ENCODE measurements around the gene JAG2. TPM values are rescaled to one million over a fixed set of nuclear protein-coding genes. Genes with fewer than 3 reads are reported as not detected.

Gene JAG2
- total RNA-seq, 1 donor from 2014 or later = 26.1 TPM

- intact Hi-C loops (cut with micrococcal nuclease) = no loop called here
- no peak for DNase-seq
Observed at GRCh38 chr14:105144026-105144665, 24.4 kb downstream of the JAG2 start.

GRCh38 chr14:105143451-105144025, 25.0 kb downstream of the JAG2 start:
- no peaks in the 10 kb centered on the region for H3K27me3 ChIP-seq (ENCODE audit: low read depth)
- no peak overlapping the region for H3K4me3 ChIP-seq
- intact Hi-C loops (cut with micrococcal nuclease) = no loop called here
- DNase-seq = no peak
- no peak for TF ChIP-seq CTCF (IDR thresholded peaks at IDR 0.05; ENCODE audit: borderline replicate concordance)
- no peak overlapping the region for H3K27ac ChIP-seq (replicated peaks)
- H3K4me1 ChIP-seq = no peaks in the 10 kb centered on the region
- H3K9me3 ChIP-seq (replicated peaks) = peaks cover 26% of the 10 kb centered on the region
- peaks cover 78% of the 10 kb centered on the region for H3K36me3 ChIP-seq

More at GRCh38 chr14:105144026-105144665, 24.4 kb downstream of the JAG2 start:
- no peak for TF ChIP-seq CTCF (IDR thresholded peaks at IDR 0.05; ENCODE audit: borderline replicate concordance)
- H3K4me1 ChIP-seq = no peaks in the 10 kb centered on the region
- H3K9me3 ChIP-seq (replicated peaks) = peaks cover 23% of the 10 kb centered on the region
- H3K4me3 ChIP-seq = no peak overlapping the region
- no peak overlapping the region for H3K27ac ChIP-seq (replicated peaks)
- H3K36me3 ChIP-seq = peaks cover 84% of the 10 kb centered on the region
- no peaks in the 10 kb centered on the region for H3K27me3 ChIP-seq (ENCODE audit: low read depth)

- DNase-seq = no peak
- peaks cover 71% of the 10 kb centered on the region for H3K36me3 ChIP-seq
- peaks cover 26% of the 10 kb centered on the region for H3K9me3 ChIP-seq (replicated peaks)
Observed at GRCh38 chr14:105142651-105143450, 25.7 kb downstream of the JAG2 start.

GRCh38 chr14:105141486-105142281, 26.9 kb downstream of the JAG2 start:
- no peak for DNase-seq
- peaks cover 26% of the 10 kb centered on the region for H3K9me3 ChIP-seq (replicated peaks)
- TF ChIP-seq CTCF (IDR thresholded peaks at IDR 0.05; ENCODE audit: borderline replicate concordance) = no peak
- intact Hi-C loops (cut with micrococcal nuclease) = no loop called here
- peaks cover 59% of the 10 kb centered on the region for H3K36me3 ChIP-seq
- H3K4me3 ChIP-seq = no peak overlapping the region
- no peaks in the 10 kb centered on the region for H3K4me1 ChIP-seq
- no peak overlapping the region for H3K27ac ChIP-seq (replicated peaks)
- H3K27me3 ChIP-seq (ENCODE audit: low read depth) = no peaks in the 10 kb centered on the region

More at GRCh38 chr14:105142651-105143450, 25.7 kb downstream of the JAG2 start:
- intact Hi-C loops (cut with micrococcal nuclease) = no loop called here
- no peaks in the 10 kb centered on the region for H3K4me1 ChIP-seq
- H3K27ac ChIP-seq (replicated peaks) = no peak overlapping the region
- no peaks in the 10 kb centered on the region for H3K27me3 ChIP-seq (ENCODE audit: low read depth)
- no peak for TF ChIP-seq CTCF (IDR thresholded peaks at IDR 0.05; ENCODE audit: borderline replicate concordance)
- H3K4me3 ChIP-seq = no peak overlapping the region

GRCh38 chr14:105141026-105141425, 27.6 kb downstream of the JAG2 start:
- no peak for TF ChIP-seq CTCF (IDR thresholded peaks at IDR 0.05; ENCODE audit: borderline replicate concordance)
- intact Hi-C loops (cut with micrococcal nuclease) = no loop called here
- Histone ChIP-seq H3K9me3 (replicated peaks) (peaks cover 26% of the 10 kb centered on the region), H3K36me3 (peaks cover 53% of the 10 kb centered on the region), H3K4me3 (no peak overlapping the region), H3K27ac (replicated peaks) (no peak overlapping the region), H3K4me1 (no peaks in the 10 kb centered on the region), H3K27me3 (ENCODE audit: low read depth) (no peaks in the 10 kb centered on the region)
- DNase-seq = no peak

Data from left ventricle myocardium inferior (tissue), 1 donor.